GM11168 (cell line): ENCODE results near the gene MEGF6.

ENCODE experiments used
- in situ Hi-C: fragments of 300-500 bp; cut with MboI; formaldehyde crosslinking; loops from one replicate; pipeline ENCODE4 v1.12.0; 2022; ENCODE audit warnings: low sequenced_read_pairs; ENCODE audit not compliant: unreplicated experiment

MEGF6 gene

GRCh38 chr1:3514404-3514803 lies 96.9 kb downstream of the MEGF6 start:
- in situ Hi-C loops = no loop called here

GRCh38 chr1:3511856-3512255 lies 99.5 kb downstream of the MEGF6 start:
- in situ Hi-C loops = no loop called here

DNA sequence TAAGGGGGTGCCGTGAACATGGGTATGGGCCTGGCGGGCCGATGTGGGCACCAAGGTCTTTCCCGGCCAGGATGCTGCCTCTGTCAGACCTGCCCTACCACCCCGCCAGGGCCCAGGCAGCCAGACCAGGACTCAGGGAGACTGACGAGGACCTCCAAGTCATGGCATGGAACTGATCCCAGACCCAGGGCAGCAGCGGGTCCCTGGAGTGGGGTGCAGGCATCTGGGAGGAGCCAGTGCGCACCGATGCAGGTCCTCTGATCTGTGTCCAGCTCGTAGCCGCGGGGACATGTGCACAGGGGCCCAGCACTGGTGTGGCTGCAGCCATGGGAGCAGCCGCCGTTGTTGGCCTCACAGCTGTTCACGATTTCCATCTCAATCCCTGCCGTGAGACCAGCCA lies 100.0 kb downstream of the MEGF6 start:
- in situ Hi-C loops = no loop called here

GRCh38 chr1:3510956-3511250 lies 100.4 kb downstream of the MEGF6 start:
- in situ Hi-C loops = no loop called here

- in situ Hi-C loops = no loop called here
These were observed 101.0 kb downstream of the MEGF6 start for GRCh38 chr1:3510136-3510955.

- in situ Hi-C loops = no loop called here
These were observed 101.6 kb downstream of the MEGF6 start for GRCh38 chr1:3509721-3510120.

DNA sequence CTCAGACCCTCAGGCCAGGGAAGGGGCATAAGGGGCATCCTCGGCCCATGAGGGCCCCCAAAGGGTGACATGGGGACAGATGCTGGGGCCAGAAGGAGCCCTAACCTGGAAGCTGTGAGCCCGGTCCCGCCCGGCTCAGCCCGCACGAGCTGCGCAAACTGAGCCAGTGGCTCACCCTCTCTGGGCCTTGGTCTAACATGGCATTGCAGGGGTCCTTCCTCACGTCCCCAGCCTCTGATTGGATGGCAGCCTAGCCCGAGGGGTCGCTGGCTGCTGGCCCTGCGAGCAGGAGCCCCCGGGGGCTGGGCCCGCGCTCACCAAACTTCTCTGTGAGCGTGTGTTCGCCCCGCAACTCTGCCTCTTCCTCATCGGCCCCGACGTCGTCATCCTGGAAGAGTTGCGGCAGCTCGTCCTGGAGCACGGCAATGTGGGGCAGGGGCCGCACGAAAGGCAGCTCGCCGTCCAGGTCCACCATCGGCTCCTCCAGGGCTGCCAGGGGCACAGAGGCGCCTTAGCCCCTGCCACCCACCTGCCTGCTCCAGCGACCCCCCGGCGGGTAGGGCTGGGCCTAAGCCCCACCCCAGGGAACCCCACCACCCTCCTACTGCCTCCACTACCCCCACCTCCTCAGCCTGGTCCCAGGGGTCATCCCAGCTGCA lies 102.4 kb downstream of the MEGF6 start:
- in situ Hi-C loops = no loop called here

DNA sequence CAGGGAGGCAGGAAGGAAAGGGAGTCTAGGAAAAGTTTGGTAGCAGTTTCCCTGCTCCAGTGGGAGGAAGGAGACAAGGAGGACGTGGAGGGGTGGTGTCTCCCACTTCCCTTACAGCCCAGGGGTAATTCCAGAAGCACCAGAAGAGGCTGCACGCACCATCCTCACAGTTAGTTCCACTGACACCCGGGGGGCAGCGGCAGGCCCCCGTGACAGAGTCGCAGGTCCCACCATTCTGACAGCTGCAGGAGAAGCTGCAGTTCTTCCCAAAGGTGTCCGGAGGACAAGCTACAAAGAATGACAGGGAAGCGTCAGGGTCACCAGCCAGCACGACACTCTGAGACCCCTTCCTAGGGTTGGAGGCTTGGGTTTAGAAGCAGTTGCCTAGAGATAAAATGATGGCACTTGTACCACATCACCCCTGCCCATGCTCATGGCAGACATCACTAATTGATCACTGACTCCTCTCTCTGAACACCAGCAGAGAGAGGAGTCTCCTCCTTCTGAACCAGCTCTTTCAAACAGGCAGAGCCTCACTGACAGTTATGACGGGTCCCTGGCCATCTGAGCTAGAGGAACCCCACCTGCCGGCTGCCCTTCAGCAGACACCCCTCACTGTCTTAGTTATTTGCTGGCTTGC lies 103.6 kb downstream of the MEGF6 start:
- in situ Hi-C loops = no loop called here

DNA sequence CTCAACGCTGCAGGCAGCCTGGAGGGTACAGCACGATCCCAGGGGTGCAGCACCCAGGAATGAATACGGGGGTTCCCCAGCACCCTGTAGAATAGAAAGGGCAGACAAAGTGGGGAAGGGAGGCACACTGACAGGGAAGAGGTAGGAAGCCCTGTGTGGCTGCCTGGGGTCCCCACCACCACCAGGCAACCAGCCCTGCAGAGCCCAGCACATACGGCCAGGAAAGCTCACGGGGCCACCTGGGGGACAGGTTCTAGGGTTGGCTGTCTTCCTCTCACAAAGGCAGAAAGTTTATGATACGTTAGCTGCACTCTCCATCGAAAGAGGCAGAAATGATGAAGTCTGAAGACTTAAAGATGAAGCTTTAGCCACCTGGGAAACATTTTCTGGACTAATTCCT lies 104.4 kb downstream of the MEGF6 start:
- in situ Hi-C loops = no loop called here

GRCh38 chr1:3506041-3506440 lies 105.3 kb downstream of the MEGF6 start:
- in situ Hi-C loops = no loop called here

DNA sequence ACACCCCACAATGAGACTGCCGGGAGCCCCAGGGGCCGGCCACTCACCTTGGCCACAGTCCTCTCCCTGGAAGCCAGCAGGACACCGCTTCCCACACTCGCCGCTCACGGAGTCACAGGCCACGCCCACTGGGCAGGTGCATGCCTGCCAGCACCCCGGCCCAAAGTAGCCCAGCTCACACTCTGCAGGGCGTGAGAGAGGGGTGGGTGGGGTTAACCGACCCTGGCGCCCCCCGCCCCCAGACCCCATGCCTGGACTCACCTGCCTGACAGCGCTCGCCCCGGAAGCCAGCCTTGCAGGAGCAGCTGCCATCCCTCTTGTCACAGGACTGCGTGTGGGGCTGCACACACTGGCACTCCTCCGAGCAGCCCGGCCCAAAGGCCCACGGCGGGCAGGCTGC lies 106.1 kb downstream of the MEGF6 start:
- in situ Hi-C loops = no loop called here

DNA sequence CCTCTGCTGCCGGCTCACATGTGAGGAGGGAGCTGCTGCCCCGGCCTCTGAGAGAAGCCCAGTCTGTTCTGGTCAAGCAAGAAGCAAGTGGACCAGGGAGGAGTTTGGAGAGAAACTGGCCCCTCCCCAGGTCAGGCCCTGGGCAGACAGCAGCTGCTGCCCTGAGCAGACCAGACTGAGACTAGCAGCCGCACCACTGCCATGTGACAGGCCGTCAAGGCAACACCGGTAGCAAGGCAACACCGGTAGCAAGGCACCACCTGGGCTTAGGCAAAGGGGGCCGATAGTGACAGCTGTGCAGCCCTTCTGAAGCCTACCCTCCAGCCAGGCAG lies 106.5 kb downstream of the MEGF6 start:
- in situ Hi-C loops = no loop called here

DNA sequence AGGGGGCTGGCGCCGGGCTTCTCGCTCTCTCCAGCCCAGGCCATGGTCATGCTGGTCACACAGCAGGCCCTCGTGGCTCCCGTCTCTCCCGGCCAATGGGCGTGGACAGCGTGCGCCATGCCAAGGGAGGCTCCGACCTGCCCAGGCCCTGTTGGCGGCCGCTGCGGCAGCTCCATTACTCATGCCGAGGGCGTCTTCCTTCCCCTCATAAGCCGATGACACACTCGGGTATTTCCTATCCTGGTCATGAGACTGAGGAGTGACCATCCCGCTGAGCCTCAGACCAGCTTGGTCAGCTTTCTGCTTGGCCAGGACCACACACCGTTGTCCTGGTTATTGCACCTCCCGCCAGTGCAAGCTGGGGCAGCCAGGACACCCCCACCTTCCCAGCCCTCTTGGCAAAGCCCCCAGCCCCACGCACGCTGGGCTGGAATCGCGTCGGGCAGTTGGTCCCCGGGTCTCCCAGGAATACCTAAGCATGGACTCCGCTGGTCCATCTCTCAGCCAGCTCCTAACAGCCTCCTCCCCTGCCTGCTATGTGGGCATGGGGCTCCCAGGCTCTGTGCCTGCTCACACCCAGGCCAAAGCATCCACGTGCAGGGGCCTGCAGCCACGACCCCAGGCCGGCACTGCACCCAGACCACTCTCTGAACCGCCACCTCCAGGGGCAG lies 107.0 kb downstream of the MEGF6 start:
- in situ Hi-C loops = no loop called here

GRCh38 chr1:3503525-3503886 lies 107.8 kb downstream of the MEGF6 start:
- in situ Hi-C loops = no loop called here

DNA sequence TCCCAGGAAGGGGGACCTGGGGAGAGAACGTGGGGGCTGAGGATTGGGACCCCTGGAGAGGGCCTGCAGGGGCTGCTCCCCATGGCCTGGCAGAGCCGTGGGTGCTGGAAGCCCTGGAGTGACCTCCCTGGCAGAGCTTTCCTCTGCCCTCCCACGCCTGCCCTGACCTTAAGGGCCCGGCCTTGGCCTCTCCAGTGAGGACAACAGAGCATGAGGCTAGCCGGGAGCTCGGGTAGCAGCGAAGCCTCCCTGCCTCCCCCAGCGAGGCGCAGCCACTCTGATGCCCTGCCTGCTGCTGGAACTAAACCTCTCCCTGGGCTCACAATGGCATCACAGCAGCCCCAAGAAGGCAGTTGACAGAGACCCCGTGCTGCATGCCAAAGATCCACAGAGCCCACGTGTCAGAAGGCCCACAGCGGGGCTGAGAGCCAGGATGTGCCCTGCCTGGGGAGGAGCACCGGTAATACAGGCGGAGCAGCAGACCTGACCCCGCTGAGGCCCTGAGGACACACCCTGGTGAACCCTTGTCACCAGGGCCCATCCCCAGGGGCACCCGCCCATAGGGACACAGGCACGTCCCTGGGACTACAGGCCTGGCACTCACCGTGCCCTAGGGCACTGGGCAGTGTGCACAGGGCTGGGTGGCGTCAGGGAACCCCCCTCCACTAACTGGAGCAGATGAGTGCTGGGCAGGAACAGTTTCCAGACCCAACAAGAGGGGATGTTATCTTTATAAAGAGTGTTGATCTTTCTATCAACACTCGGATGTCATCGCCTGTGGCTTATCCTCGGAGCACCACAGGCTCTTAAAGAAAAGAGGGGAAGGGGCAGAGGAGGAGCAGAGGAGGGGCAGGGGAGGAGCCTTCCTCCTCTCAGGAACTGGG lies 108.4 kb downstream of the MEGF6 start:
- in situ Hi-C loops = no loop called here

- in situ Hi-C loops = no loop called here
These were observed 109.3 kb downstream of the MEGF6 start for GRCh38 chr1:3501856-3502640.

DNA sequence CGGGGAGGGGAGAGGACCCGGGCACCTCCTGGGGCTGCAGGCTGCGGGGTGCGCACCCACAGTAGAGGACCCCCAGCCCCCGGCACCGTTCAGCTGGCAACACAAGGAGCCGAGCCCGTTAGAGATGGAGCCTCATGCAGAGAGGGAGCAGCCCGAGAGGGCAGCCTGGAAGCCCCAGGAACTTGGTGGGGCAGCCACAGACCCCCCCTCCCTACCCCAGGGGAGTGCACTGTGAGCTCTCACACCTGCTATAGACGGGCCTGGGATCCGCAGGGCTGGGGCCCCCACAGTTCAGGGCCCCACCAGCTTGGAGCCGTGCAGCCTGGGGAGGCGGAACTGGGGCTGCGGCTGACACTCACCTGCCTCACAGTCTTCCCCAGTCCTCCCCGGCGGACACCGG lies 109.9 kb downstream of the MEGF6 start:
- in situ Hi-C loops = no loop called here

DNA sequence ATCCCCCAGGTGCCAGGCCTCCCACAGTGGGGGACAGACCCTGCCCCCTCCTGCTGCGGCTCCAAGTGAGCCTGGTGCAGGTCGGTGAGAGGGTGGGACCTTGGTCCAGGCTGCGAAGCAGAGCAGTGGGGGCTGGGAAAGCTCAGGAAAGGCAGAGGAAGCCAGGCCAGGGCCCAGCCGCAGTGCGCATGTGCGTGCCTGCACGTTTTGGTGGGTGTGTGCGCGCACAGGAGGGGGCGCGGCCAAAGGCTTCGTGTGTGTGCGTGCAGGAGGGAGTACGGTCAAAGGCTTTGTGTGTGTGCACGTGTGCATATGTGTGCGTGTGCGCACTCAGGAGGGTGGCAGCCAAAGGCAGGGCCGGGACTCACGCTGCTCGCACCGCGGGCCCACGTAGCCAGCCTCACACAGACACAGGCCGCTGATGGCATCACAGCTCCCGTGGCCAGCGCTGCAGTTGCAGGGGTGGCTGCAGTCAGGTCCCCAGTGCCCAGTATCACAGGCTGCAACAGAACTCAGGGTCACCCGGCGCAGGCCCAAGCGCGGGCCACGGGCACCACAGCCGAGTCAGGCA lies 111.0 kb downstream of the MEGF6 start:
- in situ Hi-C loops = no loop called here

- in situ Hi-C loops = no loop called here
These were observed 111.7 kb downstream of the MEGF6 start for GRCh38 chr1:3499611-3500010.
